Esophagus muscularis mucosa (tissue), 4 donors: ENCODE results near the gene FBXO2. TPM values are rescaled to one million over a fixed set of nuclear protein-coding genes. Genes with fewer than 3 reads are reported as not detected.

Source experiments
- DNase-seq: peaks from one replicate; pipeline ENCODE4 v3.0.0-alpha.2; 2017; ENCODE audit errors: extremely low spot score
- H3K27ac ChIP-seq, 4 donors: fragments of 200-600 bp; sonication (generic); replicated peaks in 1 of 4; 1 replicate in 3 of 4; 2 replicates in 1 of 4; pipeline ENCODE4 v1.5.1; 2016 to 2019; ENCODE audit warnings: mild to moderate bottlenecking in 1 of 4
- H3K27me3 ChIP-seq, 4 donors: fragments of 200-600 bp; sonication (generic); one replicate each; pipeline versions ENCODE4 v1.5.1 to v1.6.0; 2016 to 2019
- H3K36me3 ChIP-seq, 4 donors: fragments of 200-600 bp; sonication (generic); one replicate each; pipeline ENCODE4 v1.5.1; 2016 to 2019
- H3K4me1 ChIP-seq, 4 donors: fragments of 200-600 bp; sonication (generic); one replicate each; pipeline ENCODE4 v1.5.1; 2016 to 2019
- H3K4me3 ChIP-seq, 4 donors: fragments of 200-600 bp; sonication (generic); 1 replicate in 2 of 4; 2 replicates in 2 of 4; pipeline ENCODE4 v1.5.1; 2016 to 2019; ENCODE audit warnings: mild to moderate bottlenecking in 4 of 4, moderate library complexity in 1 of 4
- H3K9me3 ChIP-seq, 4 donors: fragments of 200-600 bp; sonication (generic); 1 replicate in 3 of 4; 2 replicates in 1 of 4; pipeline ENCODE4 v1.5.1; 2016 to 2019
- EP300 ChIP-seq: sonication (generic); formaldehyde crosslinking; IDR thresholded peaks from one replicate; pipeline ENCODE4 v1.6.1; 2017; ENCODE audit warnings: antibody characterized with exemption
- POLR2A ChIP-seq: fragments of 450-650 bp; IDR thresholded peaks from one replicate; pipeline ENCODE4 v1.6.1; 2017; ENCODE audit warnings: antibody characterized with exemption, moderate library complexity, mild to moderate bottlenecking, low read depth
- POLR2AphosphoS5 ChIP-seq, 2 donors: sonication (generic); formaldehyde crosslinking; IDR thresholded peaks; one replicate each; pipeline ENCODE4 v1.6.1; 2017; ENCODE audit warnings: antibody characterized with exemption in 2 of 2
- WGBS: methylation state at CpG from one replicate; pipeline ENCODE4 v1.1.5; 2018; 5-methylcytosine and 5-hydroxymethylcytosine counted together
- intact Hi-C: fragments of 100-400 bp; cut with DNase I; formaldehyde crosslinking; loops from one replicate; pipeline ENCODE4 v1.15.1; 2023
- total RNA-seq, 4 donors: library from RNA; depleted of rRNA; stranded (reverse); fragments of >200 nt; gene quantifications; one replicate each; pipeline versions ENCODE4 v1.1.0 to v1.2.1, GENCODE V29; 2016
- TF ChIP-seq, protein P1 (sequence below), 3 experiments: fragments of 200-600 bp in 2 of 3; fragments of 450-650 bp in 1 of 3; sonication (generic) in 2 of 3; IDR thresholded peaks; one replicate each; pipeline ENCODE4 v1.5.1; 2017 to 2019; ENCODE audit warnings: antibody characterized with exemption in 3 of 3, mild to moderate bottlenecking in 2 of 3, moderate library complexity in 1 of 3

Gene FBXO2
- total RNA-seq, 4 donors from 2014 or later, result 3.1 to 12.0 (median 8.3) TPM

DNA sequence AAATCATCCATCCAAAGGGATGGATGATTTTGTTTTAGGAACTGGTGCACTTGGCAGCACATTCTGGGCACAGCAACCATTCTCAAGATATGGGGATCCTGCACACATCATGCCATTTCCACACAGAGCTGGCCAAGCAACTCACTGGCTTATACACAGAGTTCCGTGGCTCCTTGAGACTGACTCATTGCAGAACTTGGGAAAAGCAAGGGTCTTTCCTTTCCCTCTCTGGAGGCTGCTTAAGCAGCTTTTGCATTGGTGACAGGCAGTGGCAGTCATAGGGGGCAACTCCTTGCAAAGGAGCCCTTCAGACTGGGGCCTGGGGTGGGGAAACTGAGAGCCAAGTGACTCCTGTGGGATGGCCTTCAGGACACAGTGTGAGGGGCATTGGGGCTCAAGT is 28.6 kb upstream of the FBXO2 start:
- TF ChIP-seq POLR2AphosphoS5 (IDR thresholded peaks at IDR 0.05) (no peak), POLR2A (no peak), EP300 (no peak)
- TF ChIP-seq, protein P1, sequence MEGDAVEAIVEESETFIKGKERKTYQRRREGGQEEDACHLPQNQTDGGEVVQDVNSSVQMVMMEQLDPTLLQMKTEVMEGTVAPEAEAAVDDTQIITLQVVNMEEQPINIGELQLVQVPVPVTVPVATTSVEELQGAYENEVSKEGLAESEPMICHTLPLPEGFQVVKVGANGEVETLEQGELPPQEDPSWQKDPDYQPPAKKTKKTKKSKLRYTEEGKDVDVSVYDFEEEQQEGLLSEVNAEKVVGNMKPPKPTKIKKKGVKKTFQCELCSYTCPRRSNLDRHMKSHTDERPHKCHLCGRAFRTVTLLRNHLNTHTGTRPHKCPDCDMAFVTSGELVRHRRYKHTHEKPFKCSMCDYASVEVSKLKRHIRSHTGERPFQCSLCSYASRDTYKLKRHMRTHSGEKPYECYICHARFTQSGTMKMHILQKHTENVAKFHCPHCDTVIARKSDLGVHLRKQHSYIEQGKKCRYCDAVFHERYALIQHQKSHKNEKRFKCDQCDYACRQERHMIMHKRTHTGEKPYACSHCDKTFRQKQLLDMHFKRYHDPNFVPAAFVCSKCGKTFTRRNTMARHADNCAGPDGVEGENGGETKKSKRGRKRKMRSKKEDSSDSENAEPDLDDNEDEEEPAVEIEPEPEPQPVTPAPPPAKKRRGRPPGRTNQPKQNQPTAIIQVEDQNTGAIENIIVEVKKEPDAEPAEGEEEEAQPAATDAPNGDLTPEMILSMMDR (IDR thresholded peaks at IDR 0.05), result no peak
- peaks cover 0 to 27% (median 0%) of the 10 kb centered on the region in 4 donors for H3K27me3 ChIP-seq
- DNase-seq, result no peak
- intact Hi-C loops, result no loop called here
- WGBS, result 67% methylated on average over 1 of the region's 1 CpG
- no peak overlapping the region for H3K4me3 ChIP-seq
- peaks cover 10 to 30% (median 25%) of the 10 kb centered on the region in 4 donors for H3K4me1 ChIP-seq
- no peak overlapping the region for H3K27ac ChIP-seq
- peaks cover 0 to 5% (median 0%) of the 10 kb centered on the region in 4 donors for H3K36me3 ChIP-seq
- no peaks in the 10 kb centered on the region for H3K9me3 ChIP-seq

DNA sequence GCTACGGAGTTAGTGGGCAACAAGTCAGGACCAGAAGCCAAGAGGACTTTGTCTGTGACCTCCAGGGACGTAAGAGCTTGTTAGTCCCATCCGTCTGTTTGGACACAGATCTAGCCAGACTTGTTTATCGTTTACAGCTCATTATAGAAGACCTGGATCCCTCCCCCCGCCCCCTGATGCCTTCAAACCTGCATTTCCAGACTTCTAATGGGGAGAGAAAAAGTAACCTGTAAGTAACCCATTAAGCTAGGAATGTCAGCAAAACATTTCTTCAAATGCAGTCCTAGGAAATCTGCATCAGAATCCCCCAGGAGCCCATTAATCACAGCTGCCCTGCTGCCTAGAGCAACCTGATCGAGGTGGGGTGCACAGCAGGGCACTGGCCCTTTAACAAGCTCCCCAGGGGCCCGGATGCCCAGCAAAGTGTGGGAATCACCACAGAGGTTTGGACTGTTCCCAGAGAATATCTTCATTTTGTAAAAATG is 28.1 kb upstream of the FBXO2 start:
- Histone ChIP-seq H3K27me3 (peaks cover 0 to 22% (median 0%) of the 10 kb centered on the region in 4 donors), H3K27ac (no peak overlapping the region), H3K9me3 (no peaks in the 10 kb centered on the region), H3K4me1 (peaks cover 10 to 30% (median 25%) of the 10 kb centered on the region in 4 donors), H3K36me3 (peaks cover 0 to 10% (median 2%) of the 10 kb centered on the region in 4 donors), H3K4me3 (no peak overlapping the region)
- TF ChIP-seq EP300 (no peak), POLR2AphosphoS5 (IDR thresholded peaks at IDR 0.05) (no peak), POLR2A (no peak)
- TF ChIP-seq, protein P1 (IDR thresholded peaks at IDR 0.05), result no peak
- intact Hi-C loops, result no loop called here
- no peak for DNase-seq
- 52% methylated on average over 7 of the region's 7 CpGs for WGBS

DNA sequence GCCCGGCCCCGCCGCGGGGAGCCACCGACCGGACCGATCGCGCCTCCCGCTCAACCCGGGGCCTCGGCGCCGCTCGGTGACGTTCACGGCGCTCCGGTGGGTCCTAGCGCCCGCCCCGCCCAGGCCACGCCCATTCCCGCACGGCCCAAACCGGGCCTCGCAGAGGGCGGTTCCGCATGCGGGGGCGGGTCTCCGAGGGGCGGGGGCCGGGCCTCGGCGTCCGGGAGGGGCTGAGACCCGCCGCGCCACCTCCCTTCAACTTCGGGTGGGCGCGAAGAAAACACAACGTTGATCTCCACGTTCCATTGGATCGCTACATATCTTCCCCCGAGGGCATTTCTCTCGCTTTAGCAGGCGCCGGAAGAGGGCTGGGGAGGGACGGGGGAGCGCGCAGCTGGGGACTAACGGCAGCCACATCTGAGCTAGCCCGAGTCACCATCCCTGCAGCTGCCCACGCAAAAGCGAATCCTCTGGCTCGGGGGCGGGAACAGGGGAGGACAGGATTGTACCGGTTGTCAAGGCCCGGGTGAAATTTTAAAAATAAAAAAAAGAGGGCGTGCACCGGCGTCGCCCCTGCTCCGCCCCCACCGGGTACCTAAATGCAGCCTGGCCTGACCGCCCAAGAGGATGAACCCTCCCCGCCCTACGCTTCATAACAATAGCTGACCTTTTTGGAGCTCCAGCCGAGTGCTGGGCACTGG is 27.0 kb upstream of the FBXO2 start, which contains the start of gene MAD2L2:
Gene MAD2L2 (minus strand): TSS at position 78 of the 701 bp plus-strand sequence. CDS start 547 bp downstream, outside the sequence.
- H3K4me3 ChIP-seq, result peak within 1 kb of the TSS; percentile 69 to 92 (median 88)
- DNase-seq, result peak; percentile 95
- intact Hi-C loops, result no loop called here
- H3K36me3 ChIP-seq, result peaks cover 6 to 21% (median 12%) of the 10 kb centered on the region in 4 donors
- TF ChIP-seq POLR2AphosphoS5 (IDR thresholded peaks at IDR 0.05), result peak; percentile 82 to 90
- TF ChIP-seq, protein P1 (IDR thresholded peaks at IDR 0.05), result peak in 1 of 3 experiments; percentile 26
- TF ChIP-seq POLR2A, result peak; percentile 75
- no peak for TF ChIP-seq EP300
- H3K4me1 ChIP-seq, result peaks cover 10 to 30% (median 25%) of the 10 kb centered on the region in 4 donors
- 2% methylated on average over 25 of the region's 71 CpGs for WGBS
- H3K27ac ChIP-seq, result peak within 1 kb of the TSS; percentile 83 to 93 (median 90)
- H3K9me3 ChIP-seq, result no peaks in the 10 kb centered on the region
- peaks cover 0 to 17% (median 0%) of the 10 kb centered on the region in 4 donors for H3K27me3 ChIP-seq

DNA sequence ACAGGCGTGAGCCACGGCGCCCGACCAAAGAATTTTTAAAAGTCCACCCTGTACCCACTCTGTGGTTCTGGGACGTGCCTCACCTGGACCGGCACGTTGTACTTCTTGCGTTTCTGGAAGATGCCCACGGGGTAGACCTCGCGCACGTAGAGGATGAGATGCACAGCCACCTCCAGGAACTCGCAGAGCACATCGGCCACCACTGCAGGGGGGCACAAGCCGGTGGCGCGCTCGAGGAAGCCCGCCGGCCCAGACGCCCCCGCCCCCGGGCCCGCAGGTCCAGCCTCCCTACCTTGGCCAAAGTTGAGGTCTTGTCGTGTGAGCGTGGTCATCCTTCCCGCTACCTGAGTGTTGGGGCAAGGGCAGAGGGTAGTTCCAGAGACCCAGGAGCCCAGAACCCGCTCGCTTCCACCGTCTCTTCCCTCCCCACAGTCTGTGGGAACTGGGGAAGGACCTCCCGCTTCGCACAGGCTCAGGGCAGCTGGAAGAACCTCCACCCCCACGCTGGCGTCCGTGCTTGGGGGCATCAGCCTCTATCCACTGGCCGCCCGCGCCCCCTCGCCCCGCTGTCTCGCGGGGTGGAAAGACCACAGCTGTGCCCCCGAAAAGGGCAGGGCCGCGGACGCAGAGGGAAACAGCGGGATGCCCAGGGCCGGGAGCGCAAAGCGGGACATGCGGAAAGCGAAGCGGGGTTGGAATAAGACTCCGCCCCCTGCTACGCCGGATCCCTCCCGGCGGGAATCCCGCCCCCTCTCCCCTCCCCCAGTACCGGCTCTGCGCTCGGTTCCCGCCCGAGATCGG is 26.2 kb upstream of the FBXO2 start:
- intact Hi-C loops, result no loop called here
- no peak for DNase-seq
- Histone ChIP-seq H3K36me3 (peaks cover 6 to 28% (median 19%) of the 10 kb centered on the region in 4 donors), H3K27me3 (peaks cover 0 to 17% (median 0%) of the 10 kb centered on the region in 4 donors), H3K9me3 (no peaks in the 10 kb centered on the region), H3K27ac (peak overlapping the region; percentile 83 to 93 (median 90)), H3K4me3 (peak overlapping the region; percentile 69 to 92 (median 88)), H3K4me1 (peaks cover 10 to 30% (median 25%) of the 10 kb centered on the region in 4 donors)
- 4% methylated on average over 29 of the region's 65 CpGs for WGBS
- TF ChIP-seq POLR2A (no peak), EP300 (no peak), POLR2AphosphoS5 (IDR thresholded peaks at IDR 0.05) (no peak)
- TF ChIP-seq, protein P1 (IDR thresholded peaks at IDR 0.05), result no peak
